Endodermal cell (in vitro differentiated cells): ENCODE measurements around the gene ACVR1. TPM values are rescaled to one million over a fixed set of nuclear protein-coding genes. Genes with fewer than 3 reads are reported as not detected.

Experiments
- DNase-seq: peaks from one replicate; pipeline ENCODE4 v3.0.0-alpha.2; 2017
- H3K27ac ChIP-seq: 2 replicates; pipeline ENCODE4 v1.5.1; 2013; ENCODE audit warnings: mild to moderate bottlenecking, low read depth, low read length, moderate library complexity
- H3K27me3 ChIP-seq: 2 replicates; pipeline ENCODE4 v1.6.1; 2013; ENCODE audit warnings: mild to moderate bottlenecking, low read length, moderate library complexity; ENCODE audit not compliant: insufficient read depth, control insufficient read depth, poor library complexity, severe bottlenecking
- H3K36me3 ChIP-seq: 2 replicates; pipeline ENCODE4 v1.7.0; 2013; ENCODE audit warnings: mild to moderate bottlenecking, low read length, moderate library complexity; ENCODE audit not compliant: control insufficient read depth, insufficient read depth
- H3K4me1 ChIP-seq: one replicate; pipeline ENCODE4 v1.7.0; 2013; ENCODE audit warnings: low read length; ENCODE audit not compliant: control insufficient read depth, insufficient read depth
- H3K4me3 ChIP-seq: 2 replicates; pipeline ENCODE4 v1.5.1; 2013; ENCODE audit warnings: mild to moderate bottlenecking, low read length, moderate library complexity
- H3K9ac ChIP-seq: 2 replicates; pipeline ENCODE4 v1.6.1; 2013; ENCODE audit warnings: mild to moderate bottlenecking, low read length, moderate library complexity; ENCODE audit not compliant: poor library complexity, severe bottlenecking; ENCODE audit errors: extremely low read depth
- H3K9me3 ChIP-seq: 2 replicates; pipeline ENCODE4 v1.6.1; 2013; ENCODE audit warnings: mild to moderate bottlenecking, low read length, moderate library complexity; ENCODE audit not compliant: control insufficient read depth
- H3K27ac Mint-ChIP-seq: 2 replicates; pipeline ENCODE4 v1.8.0; 2020; ENCODE audit warnings: mixed read lengths
- H3K27me3 Mint-ChIP-seq: 2 replicates; pipeline ENCODE4 v1.8.0; 2021; ENCODE audit warnings: mild to moderate bottlenecking, mixed read lengths; ENCODE audit not compliant: insufficient read depth
- H3K36me3 Mint-ChIP-seq: 2 replicates; pipeline ENCODE4 v1.8.0; 2020; ENCODE audit warnings: low read depth, mixed read lengths
- H3K4me1 Mint-ChIP-seq: 2 replicates; pipeline ENCODE4 v1.8.0; 2020; ENCODE audit warnings: mixed read lengths
- H3K4me3 Mint-ChIP-seq: 2 replicates; pipeline ENCODE4 v1.8.0; 2020; ENCODE audit warnings: mild to moderate bottlenecking, moderate library complexity, mixed read lengths
- H3K9me3 Mint-ChIP-seq: 2 replicates; pipeline ENCODE4 v1.8.0; 2020; ENCODE audit warnings: mild to moderate bottlenecking, mixed read lengths
- CTCF ChIP-seq: fragments of 200-600 bp; sonication (generic); conservative IDR thresholded peaks from 2 replicates; pipeline ENCODE4 v1.5.0; 2021; ENCODE audit warnings: antibody characterized with exemption, mild to moderate bottlenecking
- WGBS, 2 experiments: methylation state at CpG; one replicate each; pipeline versions ENCODE4 v1.1.5 to v1.1.7; 2013; ENCODE audit warnings: missing lambda C conversion rate in 2 of 2, mixed read lengths in 1 of 2; ENCODE audit not compliant: insufficient coverage in 1 of 2, insufficient read length in 1 of 2; 5-methylcytosine and 5-hydroxymethylcytosine counted together
- total RNA-seq, 2 donors: library from RNA; stranded (reverse); fragmentation: NEBNext Ultra II Directional in 1 of 2; extraction: Animal tissue kit (Norgen Biotek cat#: 25700) in 1 of 2; gene quantifications; 2 replicates in 1 of 2; 3 replicates in 1 of 2; pipeline ENCODE4 v1.2.1, GENCODE V29; 2021

Gene ACVR1
- total RNA-seq, 2 donors from 2014 or later = 21.1 to 26.9 TPM

- TF ChIP-seq CTCF = no peak
- WGBS, 2 experiments = 50 to 86% methylated on average over 1 of the region's 1 CpG
- Histone ChIP-seq H3K9ac (no peak overlapping the region), H3K4me3 (no peak overlapping the region), H3K27me3 (no peaks in the 10 kb centered on the region), H3K27ac (no peak overlapping the region), H3K9me3 (no peaks in the 10 kb centered on the region), H3K4me1 (peaks cover 8% of the 10 kb centered on the region), H3K36me3 (peaks cover 60% of the 10 kb centered on the region)
- no peak for DNase-seq
- Mint-ChIP-seq H3K4me1 (peaks cover 29% of the 10 kb centered on the region), H3K9me3 (no peaks in the 10 kb centered on the region), H3K4me3 (no peak overlapping the region), H3K27ac (peak overlapping the region; percentile 69), H3K27me3 (no peaks in the 10 kb centered on the region), H3K36me3 (peaks cover 47% of the 10 kb centered on the region)
Measured at GRCh38 chr2:157771234-157771633, 104.9 kb downstream of the ACVR1 start.

GRCh38 chr2:157769856-157770255 lies 106.3 kb downstream of the ACVR1 start:
- peaks cover 8% of the 10 kb centered on the region for H3K4me1 ChIP-seq
- no peak overlapping the region for H3K4me3 Mint-ChIP-seq
- H3K4me3 ChIP-seq = no peak overlapping the region
- 83 to 97% methylated on average over 2 of the region's 2 CpGs for WGBS, 2 experiments
- H3K9ac ChIP-seq = no peak overlapping the region
- no peaks in the 10 kb centered on the region for H3K27me3 ChIP-seq
- TF ChIP-seq CTCF = no peak
- DNase-seq = no peak
- peaks cover 29% of the 10 kb centered on the region for H3K4me1 Mint-ChIP-seq
- no peaks in the 10 kb centered on the region for H3K9me3 ChIP-seq
- H3K27ac Mint-ChIP-seq = no peak overlapping the region
- peaks cover 61% of the 10 kb centered on the region for H3K36me3 ChIP-seq
- no peaks in the 10 kb centered on the region for H3K9me3 Mint-ChIP-seq
- no peaks in the 10 kb centered on the region for H3K27me3 Mint-ChIP-seq
- H3K36me3 Mint-ChIP-seq = peaks cover 50% of the 10 kb centered on the region
- H3K27ac ChIP-seq = no peak overlapping the region

GRCh38 chr2:157764386-157764785 lies 111.7 kb downstream of the ACVR1 start:
- Histone ChIP-seq H3K4me3 (no peak overlapping the region), H3K9ac (no peak overlapping the region), H3K27me3 (no peaks in the 10 kb centered on the region), H3K36me3 (peaks cover 63% of the 10 kb centered on the region), H3K27ac (no peak overlapping the region), H3K9me3 (no peaks in the 10 kb centered on the region), H3K4me1 (no peaks in the 10 kb centered on the region)
- H3K27ac Mint-ChIP-seq = no peak overlapping the region
- peaks cover 2% of the 10 kb centered on the region for H3K4me1 Mint-ChIP-seq
- no peaks in the 10 kb centered on the region for H3K9me3 Mint-ChIP-seq
- H3K27me3 Mint-ChIP-seq = no peaks in the 10 kb centered on the region
- DNase-seq = no peak
- peaks cover 67% of the 10 kb centered on the region for H3K36me3 Mint-ChIP-seq
- H3K4me3 Mint-ChIP-seq = no peak overlapping the region
- TF ChIP-seq CTCF = no peak
- WGBS, 2 experiments = 94 to 96% methylated on average over 11 to 14 of the region's 14 CpGs
